ENCODE results near the gene PITPNB.

The PITPNB gene

DNA sequence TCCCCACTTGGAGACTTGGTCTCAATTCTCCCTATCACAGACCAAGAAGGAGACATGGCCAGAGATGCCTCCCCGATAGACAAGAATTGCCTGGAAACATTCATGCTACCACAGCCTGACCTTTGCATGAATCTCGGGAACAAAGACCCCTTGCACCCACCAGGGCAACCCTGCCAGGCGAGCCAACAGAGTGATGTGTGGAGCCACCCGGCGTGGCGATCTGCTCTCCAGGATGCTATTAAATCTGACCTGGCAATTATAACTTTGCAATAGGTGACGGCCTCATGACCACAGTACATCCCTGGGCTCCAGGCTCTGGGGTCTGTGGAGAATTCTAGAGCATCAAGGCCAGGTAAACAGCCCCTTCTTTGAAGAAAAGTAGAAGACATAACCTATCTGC, 86.5 kb downstream of the PITPNB start:
- no peak for DNase-seq (ENCODE audit: low read depth)

DNA sequence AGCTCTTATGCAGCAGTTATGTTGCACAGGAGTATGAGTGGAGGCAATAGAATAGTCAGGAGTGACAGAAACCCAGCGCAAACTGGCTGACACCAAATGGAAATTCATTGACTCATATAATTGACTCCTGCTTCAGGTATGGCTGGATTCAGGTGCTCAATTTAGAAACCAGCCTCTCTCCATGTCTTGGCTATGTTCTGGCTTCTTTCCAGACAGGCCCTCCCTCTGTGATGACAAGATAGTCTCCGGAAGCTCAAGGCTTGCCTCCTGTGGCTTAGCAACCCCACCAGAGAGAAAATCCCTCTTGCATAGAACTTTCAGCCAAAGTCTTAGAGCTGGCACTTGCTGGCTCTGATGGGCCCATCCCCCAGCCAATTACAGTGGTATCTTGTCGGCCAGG, 89.4 kb downstream of the PITPNB start:
- no peak for DNase-seq (ENCODE audit: low read depth)

DNA sequence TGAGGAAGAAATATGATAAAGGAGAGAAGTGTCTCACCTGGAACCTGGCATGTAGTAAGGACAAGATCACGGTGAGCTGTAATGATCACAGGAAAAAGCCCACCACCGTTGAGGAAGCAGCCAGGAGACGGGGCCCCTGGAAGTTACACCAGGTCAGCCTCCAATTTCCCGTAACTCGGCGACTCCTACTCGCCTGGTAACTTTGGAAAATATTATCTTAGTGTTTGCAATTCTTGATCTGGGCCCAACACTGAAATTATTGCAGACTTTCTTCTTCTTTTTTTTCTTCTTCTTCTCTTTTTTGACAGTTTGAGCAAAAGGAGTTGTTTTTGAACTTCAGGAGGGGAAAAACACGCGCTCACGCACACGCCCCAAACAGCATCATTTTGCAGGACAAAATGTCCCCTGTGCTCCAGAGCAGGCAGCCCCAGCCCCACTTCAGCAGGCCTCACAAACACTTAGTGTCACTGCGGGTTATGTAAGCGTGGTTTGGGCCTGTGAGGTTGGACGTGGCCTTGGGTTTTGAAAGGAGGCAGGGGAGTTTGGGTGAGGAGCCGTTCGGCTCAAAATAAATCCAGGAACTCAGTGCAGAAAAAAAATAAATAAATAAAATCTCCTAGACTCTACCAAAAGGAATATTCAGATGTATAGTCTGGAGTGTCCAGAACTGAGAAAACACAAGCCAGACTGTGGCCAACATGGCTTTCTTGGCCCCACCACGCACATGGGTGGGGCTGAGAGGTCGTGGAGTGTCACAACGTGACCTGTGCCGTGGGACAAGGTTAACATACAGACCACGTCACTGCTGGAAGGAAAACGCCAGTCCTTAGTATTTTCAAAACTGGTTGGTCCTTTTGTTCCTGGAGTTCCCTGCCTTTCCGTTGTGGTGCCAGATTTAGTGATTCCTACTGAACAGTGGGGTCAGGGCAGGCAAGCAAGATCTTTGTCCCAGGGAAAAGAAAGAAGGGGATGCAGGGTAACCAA, 91.2 kb downstream of the PITPNB start:
- no peak for DNase-seq (ENCODE audit: low read depth)

DNA sequence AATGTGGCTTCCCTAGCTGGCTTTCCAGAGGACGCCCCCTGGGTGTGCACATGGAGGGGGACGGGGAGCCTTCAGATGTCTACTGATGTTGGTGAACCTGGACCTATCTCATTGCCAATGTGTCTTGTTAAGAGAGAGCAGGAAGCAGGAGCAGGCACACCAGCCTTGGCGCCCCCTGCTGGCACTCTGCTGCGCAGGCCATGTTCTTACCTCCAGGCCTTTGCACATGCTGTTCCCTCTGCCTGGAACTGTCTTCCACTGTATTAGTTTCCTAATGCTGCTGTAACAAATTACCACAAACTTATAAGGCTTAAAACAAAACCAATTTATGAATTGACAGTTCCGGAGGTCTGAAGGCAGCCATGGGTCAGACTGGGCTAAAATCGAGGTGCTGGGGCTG, 93.9 kb downstream of the PITPNB start:
- no peak for DNase-seq (ENCODE audit: low read depth)

DNA sequence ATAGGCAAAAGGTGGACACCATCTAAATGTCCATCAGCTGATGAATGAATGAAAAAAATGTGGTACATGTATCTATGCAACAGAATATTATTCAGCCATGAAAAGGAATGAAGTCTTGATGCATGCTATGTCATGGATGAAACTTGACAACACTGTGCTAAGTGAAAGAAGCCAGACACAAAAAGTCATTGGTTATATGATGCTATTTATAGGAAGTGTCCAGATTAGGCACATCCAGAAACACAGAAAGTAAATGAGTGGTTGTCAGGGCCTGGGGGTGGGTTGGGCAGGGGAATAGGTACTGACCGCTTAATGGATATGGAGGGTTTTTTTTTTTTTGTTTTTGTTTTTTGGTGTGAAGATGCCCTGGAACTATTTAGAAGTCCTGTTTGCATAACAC, 95.8 kb downstream of the PITPNB start:
- no peak for DNase-seq (ENCODE audit: low read depth)

DNA sequence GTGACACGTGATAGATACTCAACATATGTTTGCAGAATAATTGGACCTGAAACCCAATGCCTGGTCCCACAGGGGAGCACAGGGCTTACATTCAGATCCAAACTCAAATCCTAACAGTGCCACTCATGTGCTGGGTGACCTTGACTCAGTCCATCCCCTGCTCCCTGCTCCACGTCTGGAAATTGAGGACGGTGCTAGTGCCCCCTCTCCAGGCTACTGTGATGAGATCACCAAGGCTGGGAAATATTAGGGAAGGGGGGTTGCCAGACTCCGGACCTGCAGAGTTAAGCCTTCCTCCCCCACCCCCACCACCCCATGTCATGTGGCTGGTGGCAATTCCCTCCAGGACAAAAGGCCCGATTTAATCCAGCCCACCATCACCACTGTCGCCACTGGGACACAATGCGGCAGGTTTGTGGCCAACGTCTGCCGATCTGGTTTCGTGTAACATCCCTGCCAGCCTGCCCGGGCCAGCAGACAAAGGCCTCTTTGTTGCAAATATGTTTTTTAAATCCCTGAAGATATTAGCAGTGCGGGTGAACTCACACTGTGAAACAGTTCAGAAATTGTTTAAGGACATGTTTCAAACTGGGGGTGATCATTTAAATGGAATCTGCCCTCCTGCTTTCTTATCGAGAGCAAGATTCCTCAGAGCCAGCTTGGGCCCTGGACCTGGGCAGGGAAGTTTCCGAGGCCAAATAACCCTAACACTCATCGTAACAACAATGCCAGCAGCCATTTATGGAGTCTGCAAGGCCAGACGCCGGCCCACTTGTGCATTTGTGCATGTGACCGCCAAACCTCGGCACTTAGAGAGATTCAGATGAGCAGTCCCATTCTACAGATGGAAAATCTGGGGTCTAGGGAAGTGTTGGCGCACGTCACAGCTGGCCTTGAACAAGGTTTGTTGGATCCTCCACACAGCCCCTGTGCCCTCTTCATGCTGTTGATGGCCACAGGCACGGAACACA, 97.9 kb downstream of the PITPNB start:
- no peak for DNase-seq (ENCODE audit: low read depth)

DNA sequence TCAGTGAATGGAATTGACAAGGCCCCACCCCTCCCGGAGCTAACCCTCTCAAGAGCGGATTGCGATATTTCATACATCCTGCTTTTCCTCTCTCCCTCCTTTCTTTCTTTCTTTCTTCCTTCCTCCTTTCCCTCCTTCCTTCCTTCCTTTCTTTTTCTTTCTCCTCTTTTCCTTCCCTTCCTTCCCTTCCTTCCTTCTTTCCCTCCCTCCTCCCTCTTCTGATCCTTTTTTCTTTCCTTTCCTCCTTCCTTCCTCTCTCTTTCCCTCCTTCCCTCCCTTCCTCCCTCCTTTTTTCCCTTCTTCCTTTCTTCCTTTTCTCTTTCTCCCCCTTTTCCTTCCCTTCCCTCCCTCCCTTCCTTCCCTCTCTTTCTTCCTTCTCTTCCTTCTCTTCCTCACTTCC, 102.5 kb downstream of the PITPNB start:
- no peak for DNase-seq (ENCODE audit: low read depth)

DNA sequence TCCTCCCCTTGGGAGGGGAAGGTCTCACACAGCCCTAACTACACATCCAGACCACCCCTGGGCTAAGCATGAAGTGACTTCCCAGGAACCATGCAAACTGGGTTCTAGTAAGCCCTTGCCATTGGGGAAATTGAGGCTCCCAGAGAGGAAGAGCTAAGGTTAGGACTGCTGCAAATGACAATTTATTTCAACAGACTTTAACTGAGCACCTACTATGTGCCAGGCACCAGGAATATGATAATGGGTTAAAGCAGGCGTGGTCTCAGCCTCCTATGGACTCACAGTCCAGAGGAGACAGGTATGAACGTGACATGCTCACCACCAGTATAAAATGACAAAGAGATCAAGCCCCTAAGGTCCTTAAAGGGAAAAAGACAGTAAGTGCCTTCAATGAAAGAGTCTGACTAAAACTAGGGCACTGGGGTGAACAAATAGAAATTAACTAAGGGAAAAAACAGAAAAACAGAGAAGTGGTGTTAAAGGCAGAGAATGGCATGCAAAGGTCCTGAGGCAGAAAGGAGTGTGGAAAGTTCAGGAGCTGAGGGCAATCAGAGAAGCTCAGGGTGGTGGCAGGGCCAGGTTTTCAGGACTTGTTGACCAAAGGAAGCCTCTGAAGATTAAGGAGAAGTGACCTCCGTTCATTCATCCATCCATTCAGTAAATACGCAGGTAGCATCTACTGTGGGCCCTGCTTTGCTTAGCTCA, 103.1 kb downstream of the PITPNB start:
- DNase-seq (ENCODE audit: low read depth): no peak

DNA sequence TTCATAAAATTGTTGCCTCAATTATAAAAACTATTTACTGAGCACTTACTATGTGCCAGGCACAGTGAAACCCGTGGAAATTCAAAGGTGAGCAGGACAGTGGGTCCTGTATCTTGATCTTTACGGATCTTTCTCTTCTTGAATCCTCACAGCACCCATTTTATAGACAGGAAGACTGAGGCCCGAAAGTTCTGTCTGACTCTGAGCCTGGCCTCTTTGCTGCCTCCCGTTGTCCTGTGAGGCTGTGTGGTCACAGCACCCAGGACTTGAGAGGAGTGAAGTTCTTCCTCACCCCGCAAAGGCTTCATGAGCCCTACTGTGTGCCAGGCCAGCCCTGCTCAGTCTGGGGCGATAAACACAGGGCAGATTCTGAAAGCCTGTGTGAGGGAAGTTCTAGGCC, 104.1 kb downstream of the PITPNB start:
- DNase-seq (ENCODE audit: low read depth): no peak

DNA sequence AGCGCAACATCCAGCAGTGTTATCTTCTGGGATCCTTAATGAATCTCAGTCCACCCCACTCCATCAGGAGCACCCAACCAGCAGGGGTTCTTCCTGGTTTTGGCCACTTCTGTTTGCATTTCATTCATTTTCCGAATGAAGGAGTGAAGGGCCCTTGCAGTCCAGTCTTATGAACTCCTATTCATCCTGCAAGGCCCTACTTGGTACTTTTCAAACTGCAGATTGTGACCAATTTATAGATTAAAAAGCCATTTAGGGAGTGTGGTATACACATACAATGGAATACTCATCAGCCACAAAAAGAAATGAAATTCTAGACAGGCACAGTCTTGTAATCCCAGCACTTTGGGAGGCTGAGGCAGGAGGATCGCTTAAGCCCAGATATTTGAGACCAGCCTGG, 107.3 kb downstream of the PITPNB start:
- DNase-seq (ENCODE audit: low read depth): no peak

DNA sequence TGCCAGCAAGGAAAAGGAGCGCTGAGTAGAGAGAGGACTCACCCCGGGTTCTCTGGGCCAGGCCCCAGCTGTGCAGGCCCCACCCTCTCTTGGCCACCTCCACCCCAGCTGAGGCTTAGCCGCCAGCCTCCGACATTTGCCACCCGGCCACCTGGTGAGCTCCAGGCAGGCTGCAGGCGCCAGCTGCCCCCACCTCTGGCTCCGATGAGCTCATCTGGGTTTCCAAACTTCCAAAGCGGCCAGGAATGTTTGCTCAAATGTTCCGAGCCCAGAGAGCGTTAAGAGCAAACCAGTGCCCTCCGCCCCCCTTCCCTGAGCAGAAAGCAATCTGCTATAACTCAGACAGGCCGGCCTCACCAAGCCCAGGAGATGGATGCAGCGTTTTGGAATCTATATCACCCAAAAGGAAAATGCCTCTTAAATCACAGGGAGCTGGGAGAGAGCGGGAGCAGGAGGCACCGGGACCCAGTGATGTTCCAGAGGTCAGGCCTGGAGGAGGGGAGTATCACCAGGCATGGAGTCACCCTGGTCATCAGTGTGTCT, 108.4 kb downstream of the PITPNB start:
- no peak for DNase-seq (ENCODE audit: low read depth)

DNA sequence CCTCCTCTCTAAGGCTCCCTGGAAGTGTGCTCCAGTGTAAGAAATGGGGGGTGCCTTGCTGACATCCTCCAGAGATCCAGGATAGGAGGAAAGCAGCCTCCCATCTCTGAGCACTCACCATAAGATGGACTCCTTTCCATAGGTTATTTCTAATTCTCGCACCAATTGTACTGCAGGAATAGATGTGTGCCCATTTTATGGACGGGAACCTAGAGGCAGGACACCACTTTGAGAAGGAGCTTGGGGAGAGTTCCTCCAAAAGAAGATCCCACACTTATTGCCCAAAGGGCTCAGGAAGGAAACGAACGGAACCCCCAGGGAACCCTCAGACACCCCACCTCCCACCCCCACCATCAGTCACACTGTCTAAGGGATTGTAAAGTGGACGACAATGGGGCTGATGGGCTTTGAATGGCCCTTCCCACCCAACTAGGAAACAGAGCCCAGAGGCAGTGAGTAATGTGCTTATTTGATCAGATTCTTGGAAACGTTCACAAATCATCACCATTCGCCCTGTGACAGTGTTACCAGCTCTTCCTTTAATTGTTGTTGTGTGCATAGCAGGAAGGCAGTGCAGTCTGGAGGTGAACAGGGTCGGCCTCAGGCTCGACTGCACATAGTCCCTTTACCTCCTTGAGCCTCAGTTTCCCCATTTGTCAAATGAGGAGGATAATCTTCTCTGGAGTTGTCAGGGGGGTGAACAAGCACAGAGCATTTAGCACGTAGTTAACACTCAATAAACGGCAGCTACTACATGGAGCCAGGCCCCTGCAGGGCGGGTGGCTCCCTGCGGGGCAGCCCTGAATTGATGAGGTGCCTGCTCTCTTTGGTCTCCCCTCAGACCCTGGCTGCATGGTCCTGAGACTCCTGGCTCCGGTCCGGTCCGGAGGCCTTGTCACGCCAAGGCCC, 109.1 kb downstream of the PITPNB start:
- no peak for DNase-seq (ENCODE audit: low read depth)

DNA sequence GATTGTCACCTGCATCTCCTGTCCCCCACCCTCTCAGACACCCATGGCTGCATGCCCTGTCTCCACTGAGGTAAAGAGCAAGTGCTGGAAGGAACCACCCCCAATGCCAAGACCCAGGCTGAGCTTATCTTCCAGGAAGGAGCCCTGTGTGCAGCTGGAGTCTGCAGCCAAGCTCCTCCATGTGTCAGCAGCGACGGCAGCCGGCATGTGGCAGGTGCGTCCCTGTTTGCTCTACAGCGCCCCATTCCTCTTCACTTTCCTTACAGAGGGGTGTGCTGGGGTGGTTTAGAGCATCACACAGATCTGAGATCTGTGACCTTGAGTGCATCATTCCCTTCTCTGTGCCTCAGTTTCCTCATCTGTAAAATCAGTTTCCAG, 109.8 kb downstream of the PITPNB start:
- no peak for DNase-seq (ENCODE audit: low read depth)

DNA sequence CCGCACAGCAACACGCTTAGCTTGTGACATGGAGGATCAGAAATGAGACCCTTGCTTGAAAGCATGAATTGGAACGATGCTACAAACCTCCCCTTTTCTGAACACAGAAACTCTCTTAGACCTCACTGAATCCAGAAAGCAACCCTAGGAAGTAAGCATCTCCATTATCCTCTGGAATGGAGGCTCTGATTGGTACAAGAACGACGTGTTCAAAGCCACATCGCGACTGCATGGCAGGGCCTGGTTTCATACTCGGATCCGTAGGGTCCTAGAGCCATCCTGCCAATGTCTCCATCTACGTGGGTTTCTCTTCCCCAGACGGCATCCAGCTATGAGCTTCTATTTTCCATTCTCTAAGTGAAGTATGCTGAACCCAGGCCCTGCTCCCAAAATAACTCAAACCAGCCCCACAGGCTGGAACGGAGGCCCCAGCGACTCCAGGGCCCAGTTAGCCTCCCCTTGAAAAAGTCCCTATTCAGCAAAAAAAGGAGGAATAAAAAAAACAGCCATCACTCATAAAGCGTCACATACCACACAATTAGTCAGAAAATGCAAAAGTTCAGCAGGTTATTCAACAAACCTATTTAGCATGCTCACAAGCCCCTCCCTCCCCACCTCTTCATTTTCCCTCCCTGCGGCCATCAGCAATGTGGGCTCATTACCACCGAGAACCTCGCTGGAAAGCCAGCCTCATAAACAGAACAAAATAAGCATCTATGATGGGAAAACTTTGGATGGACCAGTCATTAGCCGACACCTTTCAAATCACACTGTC, 110.4 kb downstream of the PITPNB start:
- no peak for DNase-seq (ENCODE audit: low read depth)

DNA sequence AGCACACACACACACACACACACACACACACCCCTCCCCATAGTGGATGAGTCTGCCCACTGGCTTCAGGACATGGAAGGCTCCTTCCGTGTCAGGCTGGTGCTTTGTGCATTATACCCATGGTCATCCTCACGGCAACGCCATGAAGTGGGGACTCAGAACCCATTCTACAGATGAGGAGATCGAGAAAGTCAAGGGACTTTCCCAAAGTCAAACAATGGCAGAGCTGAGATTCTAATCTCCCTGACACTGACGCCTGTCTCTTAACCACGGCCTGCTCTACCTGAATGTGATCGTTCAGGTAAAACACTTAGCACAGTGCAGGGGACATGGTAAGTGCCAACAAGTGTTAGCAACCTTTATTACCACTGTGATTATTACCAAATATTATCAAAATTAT, 113.2 kb downstream of the PITPNB start:
- no peak for DNase-seq (ENCODE audit: low read depth)

DNA sequence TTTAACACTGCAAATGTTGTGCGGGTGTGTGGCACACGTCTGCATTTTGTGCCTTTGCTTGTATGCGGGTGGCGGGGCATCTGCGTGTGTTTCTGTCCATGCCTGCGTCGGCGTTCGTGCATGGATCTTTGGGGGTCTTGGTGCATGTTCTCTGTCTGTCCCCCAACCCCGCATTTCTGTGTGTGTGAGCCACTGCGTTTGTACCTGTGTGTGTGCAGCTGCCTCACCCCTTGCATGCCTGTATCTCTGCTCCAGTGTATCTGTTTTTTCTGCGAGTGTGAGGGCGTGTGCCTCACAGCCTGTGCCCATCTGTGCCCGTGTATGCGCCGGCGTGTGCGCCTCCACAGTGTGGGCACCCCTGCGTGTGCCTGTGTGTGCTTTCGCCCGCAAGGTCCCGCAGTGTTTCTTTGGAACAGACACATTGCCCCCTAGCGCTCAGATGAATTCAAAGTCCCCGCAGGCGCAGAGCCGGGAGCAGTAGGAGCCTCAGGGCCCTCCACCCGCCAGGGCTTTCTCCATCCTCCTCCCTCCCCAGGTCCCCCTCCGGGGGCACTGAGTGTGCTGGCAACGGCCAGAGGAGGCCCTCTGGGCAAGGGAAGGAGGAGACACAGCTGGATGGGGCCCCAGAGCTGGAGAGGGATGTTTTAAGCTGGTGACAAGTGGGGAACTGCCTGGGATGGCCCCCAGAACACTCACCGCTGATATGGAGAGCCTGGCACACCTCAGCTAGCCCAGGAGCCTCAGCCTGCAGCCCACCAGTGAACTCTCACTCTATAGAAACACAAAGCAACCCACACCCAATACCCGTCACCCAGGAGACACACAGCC, 114.4 kb downstream of the PITPNB start:
- DNase-seq (ENCODE audit: low read depth): peak; percentile 57

DNA sequence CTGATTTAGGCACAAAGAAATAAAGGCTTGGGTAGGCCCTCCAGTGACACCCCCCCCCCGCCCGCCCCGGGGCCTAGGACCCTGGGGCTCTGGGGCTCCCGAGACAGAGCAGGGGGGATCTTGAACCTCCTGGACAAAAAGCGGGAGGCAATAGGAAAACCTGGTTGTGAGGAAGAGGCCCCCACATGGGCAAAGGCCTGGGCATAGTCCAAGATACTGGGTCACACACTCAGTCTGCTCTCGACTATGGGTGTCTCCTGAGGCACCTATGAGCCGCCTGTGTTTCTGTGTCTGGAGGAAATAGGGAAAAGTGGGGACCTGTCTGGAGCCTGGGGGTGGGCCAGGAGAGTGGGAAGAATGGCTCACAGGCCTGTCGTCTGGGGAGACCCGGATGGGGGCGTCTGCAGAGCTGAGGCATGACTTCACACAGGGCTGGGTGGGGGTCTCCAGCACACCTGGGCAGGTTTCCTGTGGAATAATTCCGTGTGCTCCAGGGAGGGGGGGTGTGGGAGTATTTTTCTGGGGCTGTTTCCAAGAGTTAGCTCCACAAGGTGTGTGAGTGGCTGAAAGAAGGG, 115.1 kb downstream of the PITPNB start:
- no peak for DNase-seq (ENCODE audit: low read depth)

DNA sequence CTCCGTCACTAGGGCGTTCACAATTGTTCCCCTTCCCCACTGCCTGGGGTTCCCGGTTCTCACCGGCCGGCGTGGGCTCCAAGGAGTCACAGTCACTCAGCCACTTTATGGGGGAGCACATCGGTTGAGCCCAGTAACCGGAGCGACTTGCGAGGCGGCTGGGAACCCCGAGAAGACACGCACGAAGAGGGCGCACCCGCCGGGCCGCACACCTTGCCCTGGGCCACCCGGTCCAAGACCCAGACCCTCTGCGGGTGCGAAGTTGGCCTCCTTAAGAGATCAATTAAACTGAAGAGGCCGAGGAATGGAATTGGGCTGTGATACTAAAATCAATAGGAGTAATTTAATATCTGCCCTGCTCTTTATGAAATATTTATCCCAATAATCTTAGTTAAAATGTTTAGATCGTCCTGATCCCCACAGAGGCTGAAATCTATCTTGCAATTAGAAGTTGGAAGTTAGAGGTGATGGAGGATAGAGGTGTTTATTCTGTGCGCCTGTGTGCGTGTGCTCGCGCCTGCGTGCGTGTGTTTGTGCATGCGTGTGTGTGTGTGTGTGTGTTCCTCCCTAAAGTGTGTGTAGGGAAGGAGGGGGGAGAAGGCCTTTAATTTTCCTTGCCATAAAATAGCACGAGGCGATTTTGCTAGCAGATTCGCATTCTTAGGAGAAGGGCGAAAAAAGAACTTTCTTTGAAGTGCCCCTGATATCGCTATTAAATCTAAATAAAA, 116.5 kb downstream of the PITPNB start:
- no peak for DNase-seq (ENCODE audit: low read depth)
